ENCODE data around the gene RINT1. TPM values are rescaled to one million over a fixed set of nuclear protein-coding genes. Genes with fewer than 3 reads are reported as not detected.

Gene RINT1
- total and polyA plus RNA-seq, 2 of the 13 experiments (the other 11 are each of a cell fraction or from before 2014, with no cell fraction given), result 14.7 to 19.3 TPM

- TF ChIP-seq HMGXB3 (CRISPR knock-in tag; IDR thresholded peaks at IDR 0.05; ENCODE audit: borderline replicate concordance), result no peak
- peak; percentile 65 for TF ChIP-seq ASH2L (IDR thresholded peaks at IDR 0.05; ENCODE audit: insufficient read length, low read depth, low read length)
- no peak for TF ChIP-seq ZNF256 (CRISPR knock-in tag; conservative IDR thresholded peaks at IDR 0.05)
- peak; percentile 68 for TF ChIP-seq MED1 (CRISPR knock-in tag; IDR thresholded peaks at IDR 0.05)
- 0 out of 2 replicates have a peak, but pooled peaks have one; percentile 6 for TF ChIP-seq ZNF619 (CRISPR knock-in tag; IDR thresholded peaks at IDR 0.05)
- TF ChIP-seq ZNF883 (CRISPR knock-in tag; IDR thresholded peaks at IDR 0.05; ENCODE audit: not compliant biosample characterization), result no peak
- TF ChIP-seq IRF2 (CRISPR knock-in tag; IDR thresholded peaks at IDR 0.05), result no peak; the same call in 1 of the 2 replicates
- TF ChIP-seq TFDP2 (CRISPR knock-in tag; IDR thresholded peaks at IDR 0.05), result 0 out of 2 replicates have a peak, but pooled peaks have one; percentile 22
- no peak; the same call in 1 of the 2 replicates for TF ChIP-seq SRY (CRISPR knock-in tag; IDR thresholded peaks at IDR 0.05)
- TF ChIP-seq HHEX (CRISPR knock-in tag; IDR thresholded peaks at IDR 0.05), result no peak
- TF ChIP-seq ZNF784 (CRISPR knock-in tag; IDR thresholded peaks at IDR 0.05; ENCODE audit: borderline replicate concordance), result no peak
- no peak for TF ChIP-seq NCOA1 (CRISPR knock-in tag; IDR thresholded peaks at IDR 0.05)
- no peak for TF ChIP-seq KAT2B (IDR thresholded peaks at IDR 0.05; ENCODE audit: borderline replicate concordance, low read depth, low read length)
- TF ChIP-seq E2F5 (CRISPR knock-in tag; conservative IDR thresholded peaks at IDR 0.05), result no peak
- TF ChIP-seq SPEN (CRISPR knock-in tag; IDR thresholded peaks at IDR 0.05; ENCODE audit: low read depth), result peak; percentile 73
- TF ChIP-seq POGK (CRISPR knock-in tag; conservative IDR thresholded peaks at IDR 0.05), result no peak; the same call in 1 of the 2 replicates
These were observed 10.1 kb upstream of the RINT1 start, which contains the start of gene PUS7 (continued) for GRCh38 chr7:105521717-105522463.
